Heart right ventricle (tissue), 16 donors: ENCODE measurements around the gene LTF. TPM values are rescaled to one million over a fixed set of nuclear protein-coding genes. Genes with fewer than 3 reads are reported as not detected.

ENCODE experiments used
- ATAC-seq, 8 donors: fragments of 200-7000 bp; cut with Tn5 transposase; one replicate each; pipeline ENCODE4 v1.9.1; 2020; ENCODE audit warnings: mild to moderate bottlenecking in 8 of 8, moderate library complexity in 8 of 8, moderate number of reproducible peaks in 1 of 8
- DNase-seq, 2 donors: peaks; one replicate each; pipeline ENCODE4 v3.0.0-alpha.2; 2020
- H3K27ac ChIP-seq, 10 donors: fragments of 200-600 bp; sonication (generic) in 2 of 10; one replicate each; pipeline versions ENCODE4 v1.5.0 to v1.8.0; 2020 to 2022; ENCODE audit warnings: mild to moderate bottlenecking in 3 of 10
- H3K27me3 ChIP-seq, 7 donors: fragments of 200-600 bp; one replicate each; pipeline ENCODE4 v1.8.0; 2021 to 2022; ENCODE audit warnings: mild to moderate bottlenecking in 2 of 7
- H3K36me3 ChIP-seq, 9 donors: fragments of 200-600 bp; sonication (generic) in 1 of 9; one replicate each; pipeline versions ENCODE4 v1.5.0 to v1.8.0; 2020 to 2022; ENCODE audit warnings: mild to moderate bottlenecking in 2 of 9
- H3K4me1 ChIP-seq, 9 donors: fragments of 200-600 bp; sonication (generic) in 1 of 9; one replicate each; pipeline versions ENCODE4 v1.5.0 to v1.8.0; 2020 to 2022; ENCODE audit warnings: mild to moderate bottlenecking in 4 of 9
- H3K4me3 ChIP-seq, 10 donors: fragments of 200-600 bp; sonication (generic) in 2 of 10; one replicate each; pipeline versions ENCODE4 v1.5.0 to v1.8.0; 2020 to 2022; ENCODE audit warnings: mild to moderate bottlenecking in 7 of 10, moderate library complexity in 2 of 10
- H3K9me3 ChIP-seq, 11 donors: fragments of 200-600 bp in 10 of 11; sonication (generic) in 2 of 11; one replicate each; pipeline versions ENCODE4 v1.5.0 to v1.8.0; 2013 to 2022; ENCODE audit warnings: mild to moderate bottlenecking in 2 of 11, control low read depth in 1 of 11, moderate library complexity in 1 of 11
- WGBS, 2 donors: extraction: QIAGEN DNeasy Blood & Tissue Kit; methylation state at CpG; one replicate each; pipeline ENCODE4 v1.1.7; 2013; ENCODE audit warnings: inconsistent platforms in 1 of 2; 5-methylcytosine and 5-hydroxymethylcytosine counted together
- intact Hi-C, 10 donors: fragments of 100-400 bp; cut with DNase I; formaldehyde crosslinking; loops; one replicate each; pipeline versions ENCODE4 v1.11.1 to v1.14.2; 2022
- polyA plus RNA-seq, 2 donors: library from polyadenylated mRNA; stranded (reverse); fragments of 200-250 nt; gene quantifications; one replicate each; pipeline ENCODE4 v1.2.3, GENCODE V29; 2013
- total RNA-seq, 10 donors: library from RNA; stranded (reverse); fragmentation: NEBNext Ultra II Directional in 3 of 10; extraction: Animal tissue kit (Norgen Biotek cat#: 25700) in 3 of 10; gene quantifications; one replicate each; pipeline versions ENCODE4 v1.2.1 to v1.2.4, GENCODE V29; 2021 to 2023
- TF ChIP-seq, protein P1 (sequence below), 9 donors: fragments of 200-600 bp; sonication (generic) in 2 of 9; IDR thresholded peaks; one replicate each; pipeline versions ENCODE4 v1.5.0 to v1.8.0; 2021 to 2022; ENCODE audit warnings: antibody characterized with exemption in 9 of 9, mild to moderate bottlenecking in 5 of 9, moderate library complexity in 1 of 9
- donor health status: Arrhythmogenic right ventricular cardiomyopathy.
- donor health status: ischemic (EF 13 %, LVEDD 7.1; RV severe dilation, severe dysfunction).
- donor health status: healthy with polysubstance abuse.
- donor health status: DM: no; HTN: yes; CAD: no.
- donor health status: DM: no; HTN: no; CAD: no.
- donor health status: ischemic (EF 25% LVEDD 6.9; RV normal size, moderate dysfunction).
- donor health status: ischemic (EF 25% LVEDD 5.7; RV mildly dilated, moderate dysfunction).
- donor health status: healthy.
- donor health status: DM: yes; HTN: yes; CAD: no.
- donor health status: Ischemic cardiomyopathy.
- donor health status: ischemic (EF 35%, LVEDD 5.7; RV mildly dilated, moderate dysfunction).
- donor health status: nonischemic (EF 11% LVEDD 7.7; RV severe dilation, severe dysfunction).
- donor health status: DM: yes; HTN: yes; CAD: no.
- donor health status: PGD.
- donor health status: ischemic (EF 29% LVEDD 5.4; RV normal size, mild dysfunction).
- donor health status: nonischemic (EF 23%, LVEDD 6.1; RV moderate dilation, normal function).

The LTF gene
- total and polyA plus RNA-seq, 12 donors = 1.7 to 7.7 (median 2.9) TPM

- 67 to 69% methylated on average over 10 of the region's 10 CpGs for WGBS, 2 donors
- no peak for DNase-seq
- Histone ChIP-seq H3K9me3 (no peaks in the 10 kb centered on the region), H3K27me3 (peaks cover 0 to 3% (median 0%) of the 10 kb centered on the region in 7 donors), H3K36me3 (no peaks in the 10 kb centered on the region), H3K27ac (no peak overlapping the region), H3K4me3 (no peak overlapping the region), H3K4me1 (peaks cover 0 to 13% (median 10%) of the 10 kb centered on the region in 9 donors)
- no peak for ATAC-seq
- intact Hi-C loops = loop anchor here in 5 of 10 donors (5.0 to 10.0 kb wide), 4 partner anchors 72 to 210 kb away; partner anchors contain the start of gene ALS2CL (in 1 of the 5)
- TF ChIP-seq, protein P1, sequence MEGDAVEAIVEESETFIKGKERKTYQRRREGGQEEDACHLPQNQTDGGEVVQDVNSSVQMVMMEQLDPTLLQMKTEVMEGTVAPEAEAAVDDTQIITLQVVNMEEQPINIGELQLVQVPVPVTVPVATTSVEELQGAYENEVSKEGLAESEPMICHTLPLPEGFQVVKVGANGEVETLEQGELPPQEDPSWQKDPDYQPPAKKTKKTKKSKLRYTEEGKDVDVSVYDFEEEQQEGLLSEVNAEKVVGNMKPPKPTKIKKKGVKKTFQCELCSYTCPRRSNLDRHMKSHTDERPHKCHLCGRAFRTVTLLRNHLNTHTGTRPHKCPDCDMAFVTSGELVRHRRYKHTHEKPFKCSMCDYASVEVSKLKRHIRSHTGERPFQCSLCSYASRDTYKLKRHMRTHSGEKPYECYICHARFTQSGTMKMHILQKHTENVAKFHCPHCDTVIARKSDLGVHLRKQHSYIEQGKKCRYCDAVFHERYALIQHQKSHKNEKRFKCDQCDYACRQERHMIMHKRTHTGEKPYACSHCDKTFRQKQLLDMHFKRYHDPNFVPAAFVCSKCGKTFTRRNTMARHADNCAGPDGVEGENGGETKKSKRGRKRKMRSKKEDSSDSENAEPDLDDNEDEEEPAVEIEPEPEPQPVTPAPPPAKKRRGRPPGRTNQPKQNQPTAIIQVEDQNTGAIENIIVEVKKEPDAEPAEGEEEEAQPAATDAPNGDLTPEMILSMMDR (IDR thresholded peaks at IDR 0.05) = no peak
Observed at GRCh38 chr3:46484911-46485778, 20.4 kb upstream of the LTF start.

- 94 to 95% methylated on average over 1 of the region's 1 CpG for WGBS, 2 donors
- Histone ChIP-seq H3K27me3 (peaks cover 0 to 3% (median 0%) of the 10 kb centered on the region in 7 donors), H3K9me3 (no peaks in the 10 kb centered on the region), H3K4me1 (peaks cover 0 to 12% (median 9%) of the 10 kb centered on the region in 9 donors), H3K27ac (no peak overlapping the region), H3K4me3 (no peak overlapping the region), H3K36me3 (no peaks in the 10 kb centered on the region)
- TF ChIP-seq, protein P1 (IDR thresholded peaks at IDR 0.05) = no peak
- intact Hi-C loops = loop anchor here in 2 of 10 donors (10.0 kb wide), 2 partner anchors 140 to 210 kb away; partner anchors contain the start of gene ALS2CL (in 1 of the 2)
- no peak for DNase-seq
- no peak for ATAC-seq
Observed at GRCh38 chr3:46484388-46484787, 19.7 kb upstream of the LTF start.

GRCh38 chr3:46483825-46484224 is 19.1 kb upstream of the LTF start:
- WGBS, 2 donors = 84 to 98% methylated on average over 2 of the region's 2 CpGs
- Histone ChIP-seq H3K9me3 (no peaks in the 10 kb centered on the region), H3K4me3 (no peak overlapping the region), H3K27me3 (peaks cover 0 to 4% (median 0%) of the 10 kb centered on the region in 7 donors), H3K27ac (no peak overlapping the region), H3K4me1 (peaks cover 0 to 7% (median 4%) of the 10 kb centered on the region in 9 donors), H3K36me3 (no peaks in the 10 kb centered on the region)
- intact Hi-C loops = loop anchor here in 2 of 10 donors (10.0 kb wide), 2 partner anchors 141 to 211 kb away; partner anchors contain the start of gene ALS2CL (in 1 of the 2)
- ATAC-seq (peak in 3 of 8 donors; percentile 28 to 38 (median 32)), DNase-seq (no peak)
- TF ChIP-seq, protein P1 (IDR thresholded peaks at IDR 0.05) = no peak

GRCh38 chr3:46482632-46483350 is 18.1 kb upstream of the LTF start:
- WGBS, 2 donors = 88 to 92% methylated on average over 1 of the region's 1 CpG
- ATAC-seq (no peak), DNase-seq (no peak)
- intact Hi-C loops = loop anchor here in 2 of 10 donors (10.0 kb wide), 2 partner anchors 142 to 212 kb away; partner anchors contain the start of gene ALS2CL (in 1 of the 2)
- H3K36me3 ChIP-seq = no peaks in the 10 kb centered on the region
- no peak overlapping the region for H3K27ac ChIP-seq
- peaks cover 0 to 4% (median 0%) of the 10 kb centered on the region in 7 donors for H3K27me3 ChIP-seq
- no peaks in the 10 kb centered on the region for H3K9me3 ChIP-seq
- TF ChIP-seq, protein P1 (IDR thresholded peaks at IDR 0.05) = no peak
- no peaks in the 10 kb centered on the region for H3K4me1 ChIP-seq
- no peak overlapping the region for H3K4me3 ChIP-seq
